CD4-positive, CD25-positive, alpha-beta regulatory T cell (primary cell): ENCODE data around the gene GPR31. TPM values are rescaled to one million over a fixed set of nuclear protein-coding genes. Genes with fewer than 3 reads are reported as not detected.

Source experiments
- ATAC-seq, 2 donors: fragments of 150-1000 bp; cut with Tn5 transposase; one replicate each; pipeline ENCODE4 v1.10.0; 2021; ENCODE audit warnings: low read depth in 2 of 2, moderate number of reproducible peaks in 2 of 2, moderate library complexity in 1 of 2
- DNase-seq, 3 donors: peaks; one replicate each; pipeline versions ENCODE4 v3.0.0 to v3.0.0-alpha.2; 2012 to 2022; ENCODE audit warnings: mixed read lengths in 1 of 3
- H3K27ac ChIP-seq: one replicate; pipeline ENCODE4 v1.7.0; 2013; ENCODE audit warnings: mild to moderate bottlenecking, low read length; ENCODE audit not compliant: insufficient read depth, poor library complexity, severe bottlenecking
- H3K27me3 ChIP-seq: one replicate; pipeline ENCODE4 v1.7.0; 2013; ENCODE audit warnings: low read length; ENCODE audit not compliant: control insufficient read depth, insufficient read depth
- H3K36me3 ChIP-seq: one replicate; pipeline ENCODE4 v1.7.0; 2013; ENCODE audit warnings: mild to moderate bottlenecking, low read length, moderate library complexity; ENCODE audit not compliant: control insufficient read depth, insufficient read depth
- H3K4me1 ChIP-seq: 2 replicates; pipeline ENCODE4 v1.7.0; 2013; ENCODE audit warnings: mild to moderate bottlenecking, low read length; ENCODE audit not compliant: insufficient read depth, control insufficient read depth, poor library complexity, severe bottlenecking
- H3K4me3 ChIP-seq: one replicate; pipeline ENCODE4 v1.7.0; 2013; ENCODE audit warnings: low read depth, mild to moderate bottlenecking, low read length, moderate library complexity
- H3K9me3 ChIP-seq, 2 experiments: 1 replicate in 1 of 2; 2 replicates in 1 of 2; pipeline ENCODE4 v1.7.0; 2013; ENCODE audit warnings: low read length in 2 of 2, mild to moderate bottlenecking in 1 of 2, moderate library complexity in 1 of 2; ENCODE audit not compliant: control insufficient read depth in 2 of 2
- H3K27ac Mint-ChIP-seq, 3 donors: one replicate each; pipeline ENCODE4 v1.8.0; 2020 to 2022; ENCODE audit warnings: mild to moderate bottlenecking in 3 of 3, mixed read lengths in 3 of 3, moderate library complexity in 2 of 3
- H3K27me3 Mint-ChIP-seq: one replicate; pipeline ENCODE4 v1.8.0; 2022; ENCODE audit warnings: mild to moderate bottlenecking, mixed read lengths
- H3K36me3 Mint-ChIP-seq: one replicate; pipeline ENCODE4 v1.8.0; 2020; ENCODE audit warnings: mixed read lengths
- H3K4me1 Mint-ChIP-seq, 4 donors: one replicate each; pipeline ENCODE4 v1.8.0; 2020 to 2022; ENCODE audit warnings: mixed read lengths in 4 of 4, mild to moderate bottlenecking in 1 of 4
- H3K4me3 Mint-ChIP-seq, 4 donors: one replicate each; pipeline ENCODE4 v1.8.0; 2020 to 2022; ENCODE audit warnings: mild to moderate bottlenecking in 4 of 4, mixed read lengths in 4 of 4, moderate library complexity in 3 of 4
- H3K9me3 Mint-ChIP-seq, 7 donors: one replicate each; pipeline ENCODE4 v1.8.0; 2020 to 2022; ENCODE audit warnings: mixed read lengths in 7 of 7, mild to moderate bottlenecking in 3 of 7, moderate library complexity in 2 of 7
- polyA plus RNA-seq, 4 donors: library from polyadenylated mRNA; unstranded; fragments of 300-500 nt; fragmentation: Illumina TruSeq; gene quantifications; one replicate each; pipeline ENCODE4 v1.2.3, GENCODE V29; 2021
- total RNA-seq: library from RNA; stranded (reverse); gene quantifications from one replicate; pipeline ENCODE4 v1.2.3, GENCODE V29; 2022

The GPR31 gene
- total and polyA plus RNA-seq, 5 donors from 2014 or later = not detected

DNA sequence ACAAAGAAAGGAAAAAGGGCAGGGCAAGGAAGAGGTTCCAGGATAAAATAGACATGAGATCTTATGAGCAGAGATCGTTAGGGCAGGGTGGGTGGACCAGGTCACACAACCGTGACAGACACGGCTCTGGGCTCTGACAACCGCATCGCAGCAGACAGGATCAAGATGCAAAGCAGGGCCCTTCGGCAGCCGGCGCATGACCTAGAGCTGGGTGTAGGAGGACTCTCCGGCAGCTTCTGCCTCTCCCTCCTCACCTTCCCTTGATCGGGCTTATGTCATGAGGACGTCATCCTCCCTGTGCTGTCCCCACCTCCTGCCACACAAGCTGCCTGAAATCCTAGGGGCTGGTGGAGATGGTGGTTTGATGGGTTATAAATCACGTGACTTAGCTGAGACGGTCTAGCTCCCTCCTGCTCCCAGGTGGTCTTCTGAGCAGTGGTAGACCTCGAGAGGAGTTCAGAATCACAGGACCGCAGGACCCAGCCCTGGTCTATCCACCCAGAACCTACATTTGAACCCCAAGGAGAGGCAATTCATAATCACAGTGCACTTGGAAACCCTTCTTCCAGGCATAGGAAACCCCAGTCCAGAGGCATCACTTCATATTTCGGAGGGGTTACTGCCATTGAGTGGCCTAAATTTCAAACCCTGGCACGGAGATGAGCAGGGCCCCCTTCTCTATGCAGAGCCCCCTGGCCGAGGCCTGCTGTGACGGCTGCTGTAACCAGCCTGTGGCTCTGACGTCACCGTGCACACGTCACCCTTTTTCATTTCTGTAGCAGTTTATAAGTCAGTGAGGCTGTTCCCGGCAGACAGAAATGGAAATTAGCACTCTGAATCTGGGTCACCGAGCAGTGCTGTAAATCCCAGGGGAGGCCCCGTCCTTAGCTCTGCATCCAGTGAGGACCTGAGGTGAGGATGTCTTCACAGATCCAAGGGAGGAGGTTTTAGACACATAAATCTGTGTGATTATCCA, 43.6 kb downstream of the GPR31 start:
- peak; percentile 76 for ATAC-seq
- Mint-ChIP-seq H3K4me3 (peak overlapping the region; percentile 91 to 98 (median 93)), H3K4me1 (peaks cover 35 to 83% (median 59%) of the 10 kb centered on the region in 4 donors), H3K27me3 (peaks cover 5% of the 10 kb centered on the region), H3K36me3 (peaks cover 22% of the 10 kb centered on the region), H3K9me3 (peaks cover 0 to 4% (median 0%) of the 10 kb centered on the region in 7 donors), H3K27ac (peak overlapping the region; percentile 94 to 99 (median 95))
- H3K4me3 ChIP-seq = peak overlapping the region; percentile 97
- no peaks in the 10 kb centered on the region for H3K36me3 ChIP-seq
- H3K27me3 ChIP-seq = no peaks in the 10 kb centered on the region
- no peaks in the 10 kb centered on the region for H3K9me3 ChIP-seq
- peaks cover 77% of the 10 kb centered on the region for H3K4me1 ChIP-seq
- peak overlapping the region; percentile 95 for H3K27ac ChIP-seq
- DNase-seq = peak; percentile 50 to 77 (median 77)

- H3K4me3 Mint-ChIP-seq = peak overlapping the region; percentile 91 to 98 (median 93)
- H3K27ac ChIP-seq = peak overlapping the region; percentile 95
- peaks cover 0 to 5% (median 0%) of the 10 kb centered on the region in 7 donors for H3K9me3 Mint-ChIP-seq
- H3K36me3 ChIP-seq = no peaks in the 10 kb centered on the region
- peaks cover 16% of the 10 kb centered on the region for H3K36me3 Mint-ChIP-seq
- H3K4me1 ChIP-seq = peaks cover 66% of the 10 kb centered on the region
- H3K27ac Mint-ChIP-seq = peak overlapping the region; percentile 94 to 99 (median 95)
- no peaks in the 10 kb centered on the region for H3K9me3 ChIP-seq
- no peaks in the 10 kb centered on the region for H3K27me3 ChIP-seq
- peaks cover 27 to 75% (median 49%) of the 10 kb centered on the region in 4 donors for H3K4me1 Mint-ChIP-seq
- peaks cover 5% of the 10 kb centered on the region for H3K27me3 Mint-ChIP-seq
- H3K4me3 ChIP-seq = peak overlapping the region; percentile 97
- DNase-seq (no peak), ATAC-seq (peak in 1 of 2 donors; percentile 23)
Observed at GRCh38 chr6:167113047-167113754, 44.6 kb downstream of the GPR31 start.

- peaks cover 60% of the 10 kb centered on the region for H3K4me1 ChIP-seq
- H3K36me3 ChIP-seq = no peaks in the 10 kb centered on the region
- peak overlapping the region; percentile 97 for H3K4me3 ChIP-seq
- H3K4me1 Mint-ChIP-seq = peaks cover 21 to 71% (median 45%) of the 10 kb centered on the region in 4 donors
- ATAC-seq (no peak), DNase-seq (no peak)
- H3K27me3 Mint-ChIP-seq = peaks cover 5% of the 10 kb centered on the region
- H3K9me3 ChIP-seq = no peaks in the 10 kb centered on the region
- H3K4me3 Mint-ChIP-seq = peak overlapping the region; percentile 91 to 98 (median 93)
- no peaks in the 10 kb centered on the region for H3K27me3 ChIP-seq
- peak overlapping the region; percentile 95 for H3K27ac ChIP-seq
- H3K36me3 Mint-ChIP-seq = peaks cover 9% of the 10 kb centered on the region
- H3K27ac Mint-ChIP-seq = peak overlapping the region; percentile 94 to 99 (median 95)
- H3K9me3 Mint-ChIP-seq = peaks cover 0 to 6% (median 0%) of the 10 kb centered on the region in 7 donors
Observed at GRCh38 chr6:167112421-167112820, 45.4 kb downstream of the GPR31 start.

- Mint-ChIP-seq H3K4me3 (peak overlapping the region; percentile 91 to 98 (median 93)), H3K27ac (peak overlapping the region; percentile 94 to 99 (median 95)), H3K9me3 (peaks cover 0 to 6% (median 0%) of the 10 kb centered on the region in 7 donors), H3K27me3 (peaks cover 5% of the 10 kb centered on the region), H3K4me1 (peaks cover 21 to 67% (median 45%) of the 10 kb centered on the region in 4 donors), H3K36me3 (peaks cover 9% of the 10 kb centered on the region)
- ATAC-seq (no peak), DNase-seq (peak in 1 of 3 donors; percentile 34)
- Histone ChIP-seq H3K4me1 (peaks cover 57% of the 10 kb centered on the region), H3K9me3 (no peaks in the 10 kb centered on the region), H3K27ac (peak overlapping the region; percentile 95), H3K27me3 (no peaks in the 10 kb centered on the region), H3K4me3 (peak overlapping the region; percentile 97), H3K36me3 (no peaks in the 10 kb centered on the region)
Observed at GRCh38 chr6:167111597-167111996, 46.2 kb downstream of the GPR31 start.

- no peak for DNase-seq
- Histone ChIP-seq H3K4me3 (no peak overlapping the region), H3K9me3 (no peaks in the 10 kb centered on the region), H3K4me1 (peaks cover 38% of the 10 kb centered on the region), H3K27me3 (no peaks in the 10 kb centered on the region), H3K27ac (no peak overlapping the region), H3K36me3 (no peaks in the 10 kb centered on the region)
- H3K9me3 Mint-ChIP-seq = peaks cover 0 to 6% (median 0%) of the 10 kb centered on the region in 7 donors
- H3K27ac Mint-ChIP-seq = no peak overlapping the region
- H3K27me3 Mint-ChIP-seq = peaks cover 5% of the 10 kb centered on the region
- peaks cover 16 to 53% (median 38%) of the 10 kb centered on the region in 4 donors for H3K4me1 Mint-ChIP-seq
- H3K4me3 Mint-ChIP-seq = peak overlapping the region in 1 of 4 donors; percentile 34
- no peak for ATAC-seq
- H3K36me3 Mint-ChIP-seq = peaks cover 4% of the 10 kb centered on the region
Observed at GRCh38 chr6:167109651-167110050, 48.1 kb downstream of the GPR31 start.

GRCh38 chr6:167108278-167108677, 49.5 kb downstream of the GPR31 start:
- peaks cover 31% of the 10 kb centered on the region for H3K4me1 ChIP-seq
- H3K36me3 Mint-ChIP-seq = no peaks in the 10 kb centered on the region
- H3K27ac ChIP-seq = no peak overlapping the region
- H3K4me3 ChIP-seq = no peak overlapping the region
- peaks cover 0 to 6% (median 0%) of the 10 kb centered on the region in 7 donors for H3K9me3 Mint-ChIP-seq
- ATAC-seq (no peak), DNase-seq (no peak)
- H3K9me3 ChIP-seq = no peaks in the 10 kb centered on the region
- peaks cover 13 to 50% (median 35%) of the 10 kb centered on the region in 4 donors for H3K4me1 Mint-ChIP-seq
- H3K36me3 ChIP-seq = no peaks in the 10 kb centered on the region
- H3K27me3 ChIP-seq = no peaks in the 10 kb centered on the region
- no peaks in the 10 kb centered on the region for H3K27me3 Mint-ChIP-seq
- no peak overlapping the region for H3K4me3 Mint-ChIP-seq
- peak overlapping the region in 1 of 3 donors; percentile 59 for H3K27ac Mint-ChIP-seq

- H3K36me3 Mint-ChIP-seq = no peaks in the 10 kb centered on the region
- peak overlapping the region in 1 of 3 donors; percentile 59 for H3K27ac Mint-ChIP-seq
Observed at GRCh38 chr6:167107787-167108186, 50.0 kb downstream of the GPR31 start.

More at GRCh38 chr6:167107787-167108186, 50.0 kb downstream of the GPR31 start:
- H3K9me3 ChIP-seq = no peaks in the 10 kb centered on the region
- peaks cover 32% of the 10 kb centered on the region for H3K4me1 ChIP-seq
- Mint-ChIP-seq H3K4me3 (no peak overlapping the region), H3K4me1 (peaks cover 10 to 50% (median 34%) of the 10 kb centered on the region in 4 donors), H3K9me3 (peaks cover 0 to 6% (median 0%) of the 10 kb centered on the region in 7 donors), H3K27me3 (no peaks in the 10 kb centered on the region)
- H3K27me3 ChIP-seq = no peaks in the 10 kb centered on the region
- DNase-seq (no peak), ATAC-seq (no peak)
- no peak overlapping the region for H3K27ac ChIP-seq
- H3K4me3 ChIP-seq = no peak overlapping the region
- no peaks in the 10 kb centered on the region for H3K36me3 ChIP-seq
